ENCODE data around the gene IL15. TPM values are rescaled to one million over a fixed set of nuclear protein-coding genes. Genes with fewer than 3 reads are reported as not detected.

Gene IL15
- total RNA-seq, 1 donor from 2014 or later = 11.5 TPM

DNA sequence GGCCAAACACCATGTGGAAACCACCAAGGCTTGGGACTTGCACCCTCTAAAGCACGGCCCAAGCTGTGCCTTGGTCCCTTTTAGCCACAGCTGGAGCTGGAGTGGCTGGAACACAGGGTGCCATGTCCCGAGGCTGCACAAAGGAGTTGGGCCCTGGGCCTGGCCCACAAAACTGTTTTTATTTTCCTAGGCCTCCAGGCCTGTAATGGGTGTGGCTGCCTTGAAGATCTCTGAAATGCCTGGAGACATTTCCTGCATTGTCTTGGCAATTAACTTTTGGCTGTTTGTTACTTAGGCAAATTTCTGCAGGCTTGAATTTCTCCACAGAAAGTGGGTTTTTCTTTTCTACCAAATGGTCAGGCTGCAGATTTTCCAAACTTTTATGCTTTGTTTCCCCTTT lies 55.7 kb downstream of the IL15 start:
- Histone ChIP-seq H3K27ac (no peak overlapping the region), H3K4me3 (no peak overlapping the region), H3K9me3 (no peaks in the 10 kb centered on the region), H3K27me3 (no peaks in the 10 kb centered on the region), H3K4me1 (peaks cover 3% of the 10 kb centered on the region), H3K36me3 (no peaks in the 10 kb centered on the region)
- DNase-seq (ENCODE audit: extremely low spot score in 2 of 2) = no peak
- TF ChIP-seq, protein P1, sequence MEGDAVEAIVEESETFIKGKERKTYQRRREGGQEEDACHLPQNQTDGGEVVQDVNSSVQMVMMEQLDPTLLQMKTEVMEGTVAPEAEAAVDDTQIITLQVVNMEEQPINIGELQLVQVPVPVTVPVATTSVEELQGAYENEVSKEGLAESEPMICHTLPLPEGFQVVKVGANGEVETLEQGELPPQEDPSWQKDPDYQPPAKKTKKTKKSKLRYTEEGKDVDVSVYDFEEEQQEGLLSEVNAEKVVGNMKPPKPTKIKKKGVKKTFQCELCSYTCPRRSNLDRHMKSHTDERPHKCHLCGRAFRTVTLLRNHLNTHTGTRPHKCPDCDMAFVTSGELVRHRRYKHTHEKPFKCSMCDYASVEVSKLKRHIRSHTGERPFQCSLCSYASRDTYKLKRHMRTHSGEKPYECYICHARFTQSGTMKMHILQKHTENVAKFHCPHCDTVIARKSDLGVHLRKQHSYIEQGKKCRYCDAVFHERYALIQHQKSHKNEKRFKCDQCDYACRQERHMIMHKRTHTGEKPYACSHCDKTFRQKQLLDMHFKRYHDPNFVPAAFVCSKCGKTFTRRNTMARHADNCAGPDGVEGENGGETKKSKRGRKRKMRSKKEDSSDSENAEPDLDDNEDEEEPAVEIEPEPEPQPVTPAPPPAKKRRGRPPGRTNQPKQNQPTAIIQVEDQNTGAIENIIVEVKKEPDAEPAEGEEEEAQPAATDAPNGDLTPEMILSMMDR (IDR thresholded peaks at IDR 0.05) = no peak
- no peak for TF ChIP-seq POLR2AphosphoS5 (IDR thresholded peaks at IDR 0.05; ENCODE audit: insufficient read depth in 1 of 2, low read depth in 1 of 2)
- no peak for TF ChIP-seq POLR2A (IDR thresholded peaks at IDR 0.05)
- intact Hi-C loops (cut with DNase I) = no loop called here

DNA sequence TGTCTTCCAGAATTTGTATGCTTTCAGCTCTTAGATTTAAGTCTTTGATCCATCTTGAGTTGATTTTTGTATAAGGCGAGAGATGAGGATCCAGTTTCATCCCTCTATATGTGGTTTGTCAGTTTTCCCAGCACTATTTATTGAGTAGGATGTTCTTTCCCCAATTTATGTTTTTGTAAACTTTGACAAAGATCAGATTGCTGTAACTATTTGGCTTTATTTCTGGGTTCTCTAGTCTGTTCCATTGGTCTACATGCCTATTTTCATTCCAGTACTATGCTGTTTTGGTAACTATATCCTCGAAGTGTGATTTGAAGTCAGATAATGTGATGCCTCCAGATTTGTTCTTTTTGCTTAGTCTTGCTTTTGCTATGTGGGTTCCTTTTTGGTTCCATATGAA lies 60.7 kb downstream of the IL15 start:
- Histone ChIP-seq H3K36me3 (no peaks in the 10 kb centered on the region), H3K27me3 (no peaks in the 10 kb centered on the region), H3K4me1 (no peaks in the 10 kb centered on the region), H3K9me3 (no peaks in the 10 kb centered on the region), H3K27ac (no peak overlapping the region), H3K4me3 (no peak overlapping the region)
- intact Hi-C loops (cut with DNase I) = no loop called here
- TF ChIP-seq, protein P1 (IDR thresholded peaks at IDR 0.05) = no peak
- TF ChIP-seq POLR2AphosphoS5 (IDR thresholded peaks at IDR 0.05; ENCODE audit: insufficient read depth in 1 of 2, low read depth in 1 of 2) = no peak
- no peak for TF ChIP-seq POLR2A (IDR thresholded peaks at IDR 0.05)
- no peak for DNase-seq (ENCODE audit: extremely low spot score in 2 of 2)

- no peak for TF ChIP-seq POLR2A (IDR thresholded peaks at IDR 0.05)
- no peak for TF ChIP-seq POLR2AphosphoS5 (IDR thresholded peaks at IDR 0.05; ENCODE audit: insufficient read depth in 1 of 2, low read depth in 1 of 2)
- TF ChIP-seq, protein P1 (IDR thresholded peaks at IDR 0.05) = no peak
- H3K9me3 ChIP-seq = peaks cover 7% of the 10 kb centered on the region
- H3K4me1 ChIP-seq = no peaks in the 10 kb centered on the region
- no peaks in the 10 kb centered on the region for H3K36me3 ChIP-seq
- no peaks in the 10 kb centered on the region for H3K27me3 ChIP-seq
- H3K27ac ChIP-seq = no peak overlapping the region
- intact Hi-C loops (cut with DNase I) = no loop called here
- DNase-seq (ENCODE audit: extremely low spot score in 2 of 2) = no peak
- H3K4me3 ChIP-seq = no peak overlapping the region
Observed at GRCh38 chr4:141702472-141703182, 66.2 kb downstream of the IL15 start.

- Histone ChIP-seq H3K4me3 (no peak overlapping the region), H3K36me3 (no peaks in the 10 kb centered on the region), H3K27ac (no peak overlapping the region), H3K9me3 (peaks cover 7% of the 10 kb centered on the region), H3K27me3 (no peaks in the 10 kb centered on the region), H3K4me1 (no peaks in the 10 kb centered on the region)
- DNase-seq (ENCODE audit: extremely low spot score in 2 of 2) = no peak
- TF ChIP-seq POLR2AphosphoS5 (IDR thresholded peaks at IDR 0.05; ENCODE audit: insufficient read depth in 1 of 2, low read depth in 1 of 2) = no peak
- TF ChIP-seq, protein P1 (IDR thresholded peaks at IDR 0.05) = no peak
- intact Hi-C loops (cut with DNase I) = no loop called here
Observed at GRCh38 chr4:141703497-141703896, 67.1 kb downstream of the IL15 start.

GRCh38 chr4:141705048-141705746 lies 68.8 kb downstream of the IL15 start:
- Histone ChIP-seq H3K27me3 (no peaks in the 10 kb centered on the region), H3K4me1 (no peaks in the 10 kb centered on the region), H3K27ac (no peak overlapping the region), H3K9me3 (peaks cover 7% of the 10 kb centered on the region), H3K4me3 (no peak overlapping the region), H3K36me3 (no peaks in the 10 kb centered on the region)
- intact Hi-C loops (cut with DNase I) = no loop called here
- TF ChIP-seq POLR2A (IDR thresholded peaks at IDR 0.05) (no peak), POLR2AphosphoS5 (IDR thresholded peaks at IDR 0.05; ENCODE audit: insufficient read depth in 1 of 2, low read depth in 1 of 2) (no peak)
- TF ChIP-seq, protein P1 (IDR thresholded peaks at IDR 0.05) = no peak
- no peak for DNase-seq (ENCODE audit: extremely low spot score in 2 of 2)
